ENCODE measurements around the gene CYP24A1.

The CYP24A1 gene

GRCh38 chr20:54203281-54203680 lies 29.5 kb upstream of the CYP24A1 start:
- no peak for DNase-seq (ENCODE audit: low read depth)

GRCh38 chr20:54201268-54201846 lies 27.6 kb upstream of the CYP24A1 start:
- DNase-seq (ENCODE audit: low read depth), result no peak

DNA sequence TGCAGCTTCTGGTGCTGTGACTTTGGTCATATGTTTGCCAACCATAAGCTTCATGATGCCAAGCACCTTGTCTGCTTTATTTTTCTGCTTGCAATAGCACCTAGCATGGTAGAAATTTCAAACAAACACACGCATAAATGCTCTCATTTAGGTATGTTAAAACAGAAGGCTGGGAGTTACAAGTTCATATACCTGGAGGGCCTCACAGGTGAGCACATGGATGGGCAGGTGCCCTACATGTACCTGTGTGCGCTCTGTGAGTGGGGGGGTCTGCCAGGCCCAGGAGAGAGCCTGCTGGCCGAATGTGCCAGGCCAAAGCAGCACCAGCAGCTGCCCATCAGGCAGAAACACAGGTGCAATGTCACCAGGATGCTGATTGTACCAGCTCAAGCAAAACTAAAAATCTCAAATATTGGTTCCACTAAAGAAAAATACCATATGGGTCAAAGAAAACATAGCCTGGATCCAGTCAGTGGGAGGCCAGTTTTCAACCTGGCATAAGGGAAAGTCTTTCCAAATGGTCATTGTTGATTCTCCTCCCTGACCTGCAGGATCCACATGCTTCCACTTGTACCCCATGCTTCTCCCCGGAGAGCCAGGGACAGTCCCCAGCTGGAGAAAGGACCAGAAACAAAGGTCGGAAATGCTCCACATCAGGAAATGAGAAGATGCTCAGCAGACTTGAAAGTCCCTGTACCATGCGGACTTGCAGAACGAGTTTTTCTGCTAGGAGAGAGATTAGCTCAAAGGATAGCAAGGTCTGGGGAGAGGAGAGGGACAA lies 26.9 kb upstream of the CYP24A1 start:
- DNase-seq (ENCODE audit: low read depth), result no peak

GRCh38 chr20:54199721-54200176 lies 26.0 kb upstream of the CYP24A1 start:
- peak; percentile 15 for DNase-seq (ENCODE audit: low read depth)

GRCh38 chr20:54199283-54199682 lies 25.5 kb upstream of the CYP24A1 start:
- no peak for DNase-seq (ENCODE audit: low read depth)

DNA sequence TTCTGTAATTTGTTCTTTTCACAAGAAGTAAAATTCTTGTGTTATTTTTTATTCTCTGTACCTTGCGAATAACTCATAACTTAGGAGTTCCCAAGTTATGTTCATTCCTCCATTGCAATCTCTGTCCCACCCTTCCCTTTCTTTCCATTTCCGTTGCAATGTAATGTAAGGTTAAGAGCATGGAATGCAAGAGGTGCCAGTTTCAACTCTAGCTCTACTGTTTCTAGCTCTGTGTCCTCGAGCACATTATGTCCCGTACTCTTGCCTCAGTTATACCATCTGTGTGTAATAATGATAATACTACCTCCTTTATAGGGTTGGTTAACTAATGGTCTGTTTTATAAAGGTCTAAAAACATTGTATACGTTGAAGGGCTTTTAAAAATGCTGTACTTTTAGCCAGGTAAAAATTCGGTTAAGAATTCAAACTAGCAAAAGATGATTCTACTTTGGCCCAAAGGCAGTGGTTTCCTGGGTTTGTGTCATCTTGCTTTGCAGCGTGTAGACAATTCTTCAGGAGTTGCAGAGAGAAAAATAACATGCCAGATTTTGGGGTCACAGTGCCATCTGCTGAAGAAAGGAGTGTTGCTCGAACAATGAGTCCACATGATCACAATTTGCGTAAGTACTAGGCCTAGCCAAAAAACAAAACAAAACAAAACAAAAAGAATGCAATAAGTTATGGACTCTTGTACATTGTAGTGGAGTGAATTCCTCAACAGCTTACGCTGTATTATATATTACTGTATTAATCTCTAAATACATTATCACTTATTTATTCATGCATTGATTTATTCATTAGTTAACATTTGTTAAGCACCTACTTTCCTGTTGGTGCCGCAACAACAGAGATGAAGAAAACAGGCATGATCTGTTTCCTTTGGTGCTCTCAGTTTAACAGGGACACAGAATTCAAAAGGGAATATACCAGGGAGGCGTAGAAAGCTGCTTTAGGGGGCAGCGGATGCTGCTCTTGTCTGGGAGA lies 24.1 kb upstream of the CYP24A1 start:
- DNase-seq (ENCODE audit: low read depth), result no peak

DNA sequence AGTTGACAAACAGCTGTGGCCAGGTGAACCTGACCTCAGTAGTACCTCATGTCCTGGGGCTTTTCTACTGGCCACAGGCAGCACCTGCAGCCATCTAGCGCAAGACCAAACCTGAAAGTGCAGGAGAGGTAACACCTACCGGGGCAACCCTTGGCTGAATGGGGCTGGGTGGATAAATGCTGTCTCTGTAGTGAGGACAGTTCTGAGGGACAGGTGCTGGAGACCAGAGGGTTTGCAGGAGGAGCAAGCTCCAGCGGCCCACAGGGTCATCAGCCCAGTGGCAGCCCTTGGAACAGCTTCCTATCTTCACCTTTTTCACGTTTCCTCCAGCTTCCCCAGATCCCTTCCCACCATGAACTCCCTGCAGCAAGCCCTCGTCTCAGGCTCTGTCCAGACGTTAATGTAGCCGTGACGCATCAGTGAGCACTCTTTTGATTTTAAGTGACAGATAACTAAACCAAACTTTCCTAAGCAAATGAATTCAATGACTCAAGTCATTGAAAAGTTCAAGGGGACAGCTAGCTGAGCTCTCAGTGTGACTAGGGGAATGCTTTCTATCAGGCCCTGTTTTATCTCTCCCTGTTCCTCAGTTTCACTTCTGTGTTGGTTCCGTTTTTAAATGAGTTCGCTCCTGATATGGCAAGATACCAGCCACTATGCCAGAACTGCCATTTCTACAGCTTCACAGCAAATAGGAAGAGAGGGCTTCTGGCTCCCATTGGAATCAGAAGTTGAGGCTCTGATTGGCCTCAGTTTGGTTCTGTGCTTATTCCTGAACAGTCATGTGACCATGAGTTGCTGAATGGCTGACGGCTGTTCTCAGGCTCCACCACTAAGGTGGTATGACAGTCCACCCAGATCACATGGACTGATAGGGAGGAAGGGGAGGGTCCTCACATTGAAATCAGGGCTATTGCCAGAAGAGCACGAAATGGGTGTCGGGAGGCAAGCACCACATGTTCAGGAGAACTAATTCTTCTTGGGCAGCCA lies 22.0 kb upstream of the CYP24A1 start:
- DNase-seq (ENCODE audit: low read depth), result no peak

DNA sequence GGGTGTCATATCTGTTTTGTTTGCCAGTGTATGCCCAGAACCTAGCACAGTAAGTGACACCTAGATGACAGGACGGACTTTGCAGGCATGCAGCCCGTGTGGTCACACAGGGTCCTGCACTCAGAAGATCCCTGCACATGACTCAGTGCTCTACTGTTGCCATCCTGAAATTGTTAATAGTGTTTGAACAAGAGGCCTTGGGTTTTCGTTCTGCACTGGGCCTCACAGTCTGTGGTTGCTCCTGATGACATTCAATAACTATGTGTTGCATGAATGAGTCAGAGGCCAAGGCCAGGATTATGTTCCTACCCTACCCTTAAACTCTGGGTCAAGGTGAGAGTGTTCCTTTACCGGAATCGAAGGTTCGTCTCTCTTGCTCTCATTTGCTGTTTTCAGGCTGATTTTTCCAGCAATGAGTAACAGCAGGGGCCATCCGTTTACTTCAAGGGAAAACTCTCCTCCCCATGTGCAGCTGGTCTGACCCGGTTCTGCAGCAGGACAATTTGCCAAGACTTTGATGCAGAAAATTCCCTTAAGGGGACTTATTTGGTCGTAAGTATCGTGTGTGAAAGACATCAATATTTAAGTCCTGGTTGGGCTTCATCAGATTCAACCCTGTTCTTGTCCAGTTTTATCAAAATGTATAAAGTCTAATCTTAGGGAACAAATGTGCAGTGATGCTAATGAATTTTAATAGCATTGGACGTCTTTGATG lies 21.1 kb upstream of the CYP24A1 start:
- DNase-seq (ENCODE audit: low read depth), result no peak

DNA sequence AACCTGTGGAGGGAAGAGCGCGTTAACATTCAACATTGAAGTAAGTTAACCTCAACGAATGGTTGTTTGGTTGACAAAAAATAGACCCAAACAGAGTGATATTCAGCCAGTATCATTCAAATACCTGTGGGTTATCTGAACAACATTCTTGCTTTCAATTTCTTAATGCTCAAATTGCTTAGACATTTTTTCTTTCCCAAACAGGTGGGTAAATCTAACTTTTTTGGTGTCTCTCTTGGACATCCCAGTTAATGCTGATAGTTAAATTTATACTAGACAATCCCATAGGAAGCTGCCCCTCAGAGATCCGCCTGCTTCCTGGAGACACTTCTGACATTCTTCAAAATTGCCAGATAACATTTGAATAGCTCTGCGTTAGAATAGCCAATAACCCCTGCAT lies 20.0 kb upstream of the CYP24A1 start:
- DNase-seq (ENCODE audit: low read depth), result no peak

DNA sequence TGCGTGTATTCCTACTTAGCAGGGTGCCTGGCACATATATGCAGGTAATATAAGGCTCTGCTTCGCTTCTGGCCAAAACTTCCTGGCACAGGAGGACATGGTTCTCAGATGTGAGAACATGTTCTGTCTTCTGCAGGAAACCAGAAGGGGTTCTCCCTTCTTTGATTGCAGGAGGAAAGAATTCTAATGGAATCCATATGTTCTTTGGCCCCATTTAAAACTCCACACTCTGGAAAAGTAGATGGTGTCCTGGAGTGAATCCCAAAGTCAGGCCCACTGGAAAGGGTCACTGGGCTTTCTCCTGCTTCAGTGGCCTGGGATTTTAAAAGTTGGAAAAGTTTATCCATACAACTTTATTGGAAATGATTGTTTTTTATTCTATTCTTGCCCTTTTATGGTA lies 16.4 kb upstream of the CYP24A1 start:
- DNase-seq (ENCODE audit: low read depth), result no peak

DNA sequence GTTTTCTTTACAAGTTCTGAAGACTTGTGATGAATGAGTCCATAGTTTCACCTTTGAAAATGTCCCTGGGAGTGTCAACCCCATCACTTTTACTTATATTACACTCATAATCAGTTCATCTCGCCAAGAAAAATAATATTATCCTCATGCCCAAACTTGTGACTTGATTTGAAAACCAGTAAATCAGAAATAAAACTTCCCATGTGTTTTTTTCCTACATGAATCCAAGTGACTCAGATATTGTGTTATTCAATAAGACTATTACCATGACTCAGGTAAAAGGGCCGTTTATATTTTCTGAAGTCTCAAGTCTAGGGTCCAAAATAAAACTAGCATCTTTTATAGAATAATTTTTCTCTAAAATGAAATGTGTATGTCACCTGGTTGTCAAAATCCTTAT lies 15.8 kb upstream of the CYP24A1 start:
- no peak for DNase-seq (ENCODE audit: low read depth)

DNA sequence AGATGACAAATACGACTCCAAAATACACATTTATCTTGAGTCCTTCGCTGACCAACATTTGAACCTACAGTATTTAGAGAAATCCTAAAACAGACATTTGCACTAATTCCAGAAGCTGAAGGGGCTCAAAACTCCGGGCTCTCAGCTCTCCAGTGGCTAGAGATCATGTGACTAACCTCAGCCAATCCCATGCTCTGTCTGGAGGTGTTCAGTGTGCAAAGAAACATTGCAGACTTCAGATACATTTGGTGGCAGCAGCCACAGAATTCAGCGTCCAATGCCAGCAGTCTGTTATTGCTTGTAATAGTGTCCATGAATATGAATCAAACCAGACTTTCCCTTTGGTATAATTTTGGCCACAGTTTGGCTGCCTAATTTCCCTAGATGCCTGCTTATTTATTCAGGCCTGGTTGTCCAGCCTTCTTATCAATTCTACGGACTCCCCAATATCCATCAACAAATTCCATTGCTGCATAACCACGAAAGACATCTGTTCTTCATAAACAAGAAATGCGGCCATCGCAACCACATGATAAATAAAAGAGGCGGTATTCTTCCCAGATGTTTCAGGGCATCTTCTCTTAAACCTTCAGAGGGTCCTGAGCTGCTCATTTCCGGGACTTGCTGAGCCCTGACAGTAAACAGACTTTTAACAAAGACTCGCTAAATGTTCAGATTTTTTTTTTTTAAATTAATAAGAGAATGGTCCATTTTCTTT lies 14.5 kb upstream of the CYP24A1 start:
- DNase-seq (ENCODE audit: low read depth), result no peak

- DNase-seq (ENCODE audit: low read depth), result no peak
These were observed 11.3 kb upstream of the CYP24A1 start for GRCh38 chr20:54184904-54185626.

DNA sequence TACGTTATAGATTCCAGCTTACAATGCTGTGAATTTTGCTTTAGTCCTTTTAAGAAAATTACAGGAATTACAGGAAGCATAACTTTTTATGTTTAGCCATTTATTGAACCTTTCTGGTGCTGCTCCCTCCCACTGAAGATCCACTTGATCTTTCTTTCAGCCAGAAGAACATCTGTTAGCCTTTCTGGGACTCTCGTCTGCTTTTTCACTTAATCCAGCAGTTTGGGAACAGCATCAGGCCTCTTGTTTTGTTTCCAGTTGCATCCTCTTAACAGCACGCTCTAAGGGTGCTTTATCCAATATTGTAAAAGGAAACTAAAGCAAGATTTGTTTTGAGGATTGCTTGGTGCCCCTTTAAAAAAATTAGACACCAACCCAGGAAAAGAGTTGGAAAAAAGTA lies 10.3 kb upstream of the CYP24A1 start:
- DNase-seq (ENCODE audit: low read depth), result no peak

DNA sequence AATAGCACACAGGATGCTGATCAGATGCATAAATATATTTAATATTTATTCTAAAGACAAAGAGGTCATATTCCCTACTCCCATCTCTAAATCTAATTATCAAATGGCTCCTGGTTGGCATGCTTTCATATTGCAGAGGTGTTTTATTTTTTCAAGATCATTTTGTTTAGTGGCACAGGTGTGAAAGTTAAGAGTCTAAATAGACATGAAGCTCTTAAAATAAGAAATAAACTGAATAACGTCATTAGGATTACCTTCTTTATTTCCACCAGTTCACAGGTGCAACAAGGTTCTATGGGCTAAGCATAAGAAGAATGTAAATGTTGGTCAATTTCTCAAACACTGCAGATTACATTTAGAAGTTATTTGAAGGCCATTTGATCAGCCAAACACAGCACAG lies 7.1 kb upstream of the CYP24A1 start:
- DNase-seq (ENCODE audit: low read depth), result no peak

DNA sequence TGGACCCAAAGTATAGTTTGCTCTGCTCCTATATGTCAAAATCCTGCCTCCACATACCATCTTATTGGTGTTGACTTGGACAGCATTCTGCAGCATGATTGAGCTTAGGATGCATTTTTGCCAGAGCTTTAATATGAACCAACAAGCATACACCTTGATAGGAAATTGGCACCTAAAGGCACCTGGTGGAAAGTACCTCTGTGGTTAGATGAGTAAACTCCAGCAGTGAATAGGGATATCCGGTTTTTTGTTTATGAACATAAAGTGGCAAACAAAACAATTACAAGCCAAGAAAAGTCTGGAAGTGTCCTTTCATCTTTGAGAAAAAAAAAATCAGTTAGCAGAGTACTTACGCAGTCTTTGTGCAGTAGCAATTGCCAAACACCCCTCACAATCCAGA lies 6.2 kb upstream of the CYP24A1 start:
- no peak for DNase-seq (ENCODE audit: low read depth)

- DNase-seq (ENCODE audit: low read depth), result no peak
These were observed 4.5 kb upstream of the CYP24A1 start for GRCh38 chr20:54178256-54178655.

DNA sequence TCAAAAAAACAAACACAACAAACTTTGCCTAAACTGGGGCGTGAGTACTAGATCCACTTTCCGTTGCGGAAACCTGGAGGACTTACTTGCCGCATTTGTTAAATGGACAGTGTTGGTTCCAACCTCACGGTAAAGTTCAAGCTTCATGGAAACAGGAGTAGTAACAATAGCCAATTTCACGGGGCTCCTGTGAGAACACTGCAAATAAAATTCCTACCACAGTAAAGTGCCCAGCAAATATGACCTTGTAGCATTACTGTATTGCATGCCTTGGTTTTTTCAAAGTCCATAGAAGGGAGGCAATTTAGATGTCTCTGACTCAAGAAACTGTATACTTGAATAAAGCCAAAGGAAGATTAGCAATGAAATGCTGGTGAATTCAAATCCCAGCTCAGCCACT lies 3.6 kb upstream of the CYP24A1 start:
- DNase-seq (ENCODE audit: low read depth), result no peak

GRCh38 chr20:54176610-54177009 lies 2.8 kb upstream of the CYP24A1 start:
- no peak for DNase-seq (ENCODE audit: low read depth)

Measured in T-helper 22 cell (primary cell).